Adrenal gland (tissue), 12 donors: ENCODE measurements around the gene NUP210. TPM values are rescaled to one million over a fixed set of nuclear protein-coding genes. Genes with fewer than 3 reads are reported as not detected.

Source experiments
- DNase-seq, 7 donors: peaks; one replicate each; pipeline ENCODE4 v3.0.0-alpha.2; 2019 to 2020
- H3K27ac ChIP-seq, 5 donors: fragments of 200-600 bp; sonication (generic) in 4 of 5; 1 replicate in 3 of 5; 2 replicates in 2 of 5; pipeline versions ENCODE4 v1.5.1 to v1.8.0; 2016 to 2020; ENCODE audit warnings: mild to moderate bottlenecking in 1 of 5
- H3K27me3 ChIP-seq: fragments of 200-600 bp; 2 replicates; pipeline ENCODE4 v1.8.0; 2021
- H3K36me3 ChIP-seq, 2 donors: fragments of 200-600 bp; replicated peaks in 1 of 2; 1 replicate in 1 of 2; 2 replicates in 1 of 2; pipeline versions ENCODE4 v1.5.1 to v1.8.0; 2018 to 2022
- H3K4me1 ChIP-seq, 2 donors: fragments of 200-600 bp; replicated peaks in 1 of 2; 1 replicate in 1 of 2; 2 replicates in 1 of 2; pipeline versions ENCODE4 v1.5.1 to v1.8.0; 2018 to 2021
- H3K4me3 ChIP-seq, 4 donors: fragments of 200-600 bp; sonication (generic) in 3 of 4; one replicate each; pipeline ENCODE4 v1.5.1; 2016 to 2018
- H3K9me3 ChIP-seq, 3 donors: fragments of 200-600 bp; sonication (generic) in 1 of 3; replicated peaks in 1 of 3; 1 replicate in 2 of 3; 2 replicates in 1 of 3; pipeline versions ENCODE4 v1.5.1 to v1.8.0; 2016 to 2021
- CTCF ChIP-seq, 6 experiments: fragments of 450-650 bp in 4 of 6; fragments of 200-600 bp in 2 of 6; sonication (generic) in 1 of 6; IDR thresholded peaks; 1 replicate in 5 of 6; 2 replicates in 1 of 6; pipeline versions ENCODE4 v1.5.1 to v1.8.0; 2016 to 2021; ENCODE audit warnings: antibody characterized with exemption in 6 of 6, mild to moderate bottlenecking in 2 of 6, moderate library complexity in 1 of 6
- POLR2A ChIP-seq, 2 donors: fragments of 450-650 bp; IDR thresholded peaks; one replicate each; pipeline ENCODE4 v1.6.1; 2017; ENCODE audit warnings: antibody characterized with exemption in 2 of 2, mild to moderate bottlenecking in 2 of 2, moderate library complexity in 1 of 2
- WGBS, 4 donors: extraction: QIAGEN DNeasy Blood & Tissue Kit in 2 of 4; methylation state at CpG; one replicate each; pipeline versions ENCODE4 v1.1.5 to v1.1.7; 2013 to 2017; 5-methylcytosine and 5-hydroxymethylcytosine counted together
- intact Hi-C, 2 donors: fragments of 100-400 bp; cut with DNase I; formaldehyde crosslinking; loops; one replicate each; pipeline versions ENCODE4 v1.14.1 to v1.15.0; 2022 to 2023
- polyA plus RNA-seq, 3 donors: library from polyadenylated mRNA; stranded (reverse); fragments of 200-250 nt in 2 of 3; fragments of 350-450 nt in 1 of 3; fragmentation: Illumina TruSeq in 1 of 3; extraction: RNeasy Lipid Tissue Mini Kit (QIAGEN cat#74804) in 1 of 3; gene quantifications; one replicate each; pipeline ENCODE4 v1.2.3, GENCODE V29; 2013 to 2014
- total RNA-seq, 9 donors: library from RNA; depleted of rRNA in 4 of 9; stranded (reverse); fragments of >200 nt in 4 of 9; fragments of 120-200 nt in 1 of 9; fragmentation: NEBNext Ultra II Directional in 1 of 9; extraction: Animal tissue kit (Norgen Biotek cat#: 25700) in 1 of 9; gene quantifications; one replicate each; pipeline versions ENCODE4 v1.1.0 to v1.2.4, GENCODE V29; 2013 to 2023
- donor health status: healthy with polysubstance abuse.
- donor health status: Bipolar disorder and iron deficiency.
- donor health status: DM: yes; HTN: yes; CAD: no.
- donor health status: DM: no; HTN: no; CAD: no.
- donor health status: DM: no; HTN: no; CAD: no.
- donor health status: DM: yes; HTN: yes; CAD: no.

NUP210 gene
- total and polyA plus RNA-seq, 12 donors = 3.0 to 15.8 (median 8.6) TPM

GRCh38 chr3:13276438-13277195, 143.5 kb downstream of the NUP210 start:
- Histone ChIP-seq H3K27me3 (no peaks in the 10 kb centered on the region), H3K9me3 (no peaks in the 10 kb centered on the region), H3K4me1 (no peaks in the 10 kb centered on the region), H3K36me3 (no peaks in the 10 kb centered on the region), H3K27ac (peak overlapping the region in 2 of 5 donors; percentile 17 to 86), H3K4me3 (no peak overlapping the region)
- DNase-seq = peak in 4 of 7 donors; percentile 35 to 57 (median 51)
- intact Hi-C loops = no loop called here
- WGBS, 4 donors = 52 to 67% (median 59%) methylated on average over 9 to 14 of the region's 14 CpGs
- TF ChIP-seq CTCF (IDR thresholded peaks at IDR 0.05) = no peak
- no peak for TF ChIP-seq POLR2A (IDR thresholded peaks at IDR 0.05)

- intact Hi-C loops = no loop called here
- no peak for TF ChIP-seq POLR2A (IDR thresholded peaks at IDR 0.05)
- TF ChIP-seq CTCF (IDR thresholded peaks at IDR 0.05) = no peak
Observed at GRCh38 chr3:13275376-13276005, 144.6 kb downstream of the NUP210 start.

GRCh38 chr3:13274551-13275332, 145.4 kb downstream of the NUP210 start:
- Histone ChIP-seq H3K9me3 (no peaks in the 10 kb centered on the region), H3K4me1 (no peaks in the 10 kb centered on the region), H3K4me3 (no peak overlapping the region), H3K27me3 (no peaks in the 10 kb centered on the region), H3K27ac (no peak overlapping the region), H3K36me3 (no peaks in the 10 kb centered on the region)
- DNase-seq = no peak
- TF ChIP-seq CTCF (IDR thresholded peaks at IDR 0.05) (no peak), POLR2A (IDR thresholded peaks at IDR 0.05) (no peak)
- 82 to 89% (median 86%) methylated on average over 10 to 14 of the region's 14 CpGs for WGBS, 4 donors
- intact Hi-C loops = no loop called here

More at GRCh38 chr3:13275376-13276005, 144.6 kb downstream of the NUP210 start:
- no peak for DNase-seq
- Histone ChIP-seq H3K4me3 (no peak overlapping the region), H3K4me1 (no peaks in the 10 kb centered on the region), H3K9me3 (no peaks in the 10 kb centered on the region), H3K27ac (no peak overlapping the region), H3K36me3 (no peaks in the 10 kb centered on the region), H3K27me3 (no peaks in the 10 kb centered on the region)
- WGBS, 4 donors = 81 to 91% (median 87%) methylated on average over 13 to 14 of the region's 14 CpGs

DNA sequence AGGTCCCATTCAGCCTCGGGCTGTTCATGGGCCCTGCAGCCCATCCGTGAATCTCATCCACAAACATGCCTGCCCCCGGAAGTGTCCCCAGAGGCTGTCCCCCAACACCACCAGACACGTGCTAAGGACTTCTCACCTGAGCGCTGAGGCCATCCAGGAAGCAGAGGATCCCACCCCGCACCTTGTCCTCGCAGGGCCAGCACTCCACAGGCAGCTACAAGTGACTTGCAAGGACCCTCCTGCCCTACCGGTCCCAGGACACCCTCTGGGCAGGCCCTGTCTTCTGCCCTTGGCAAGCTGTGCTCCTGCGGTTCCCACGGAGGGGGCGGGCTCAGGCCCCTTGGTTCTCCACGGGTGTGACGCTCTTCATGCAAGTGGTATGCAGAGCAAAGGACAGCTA, 146.0 kb downstream of the NUP210 start:
- Histone ChIP-seq H3K4me3 (no peak overlapping the region), H3K27me3 (no peaks in the 10 kb centered on the region), H3K9me3 (no peaks in the 10 kb centered on the region), H3K36me3 (no peaks in the 10 kb centered on the region), H3K4me1 (no peaks in the 10 kb centered on the region), H3K27ac (no peak overlapping the region)
- DNase-seq = no peak
- 65 to 74% (median 72%) methylated on average over 9 to 13 of the region's 13 CpGs for WGBS, 4 donors
- TF ChIP-seq POLR2A (IDR thresholded peaks at IDR 0.05) = no peak
- no peak for TF ChIP-seq CTCF (IDR thresholded peaks at IDR 0.05)
- intact Hi-C loops = no loop called here
